ENCODE data around the gene DCTD. TPM values are rescaled to one million over a fixed set of nuclear protein-coding genes. Genes with fewer than 3 reads are reported as not detected.

Gene DCTD
- total and polyA plus RNA-seq, 2 experiments from 2014 or later: 92.4 to 92.6 TPM

DNA sequence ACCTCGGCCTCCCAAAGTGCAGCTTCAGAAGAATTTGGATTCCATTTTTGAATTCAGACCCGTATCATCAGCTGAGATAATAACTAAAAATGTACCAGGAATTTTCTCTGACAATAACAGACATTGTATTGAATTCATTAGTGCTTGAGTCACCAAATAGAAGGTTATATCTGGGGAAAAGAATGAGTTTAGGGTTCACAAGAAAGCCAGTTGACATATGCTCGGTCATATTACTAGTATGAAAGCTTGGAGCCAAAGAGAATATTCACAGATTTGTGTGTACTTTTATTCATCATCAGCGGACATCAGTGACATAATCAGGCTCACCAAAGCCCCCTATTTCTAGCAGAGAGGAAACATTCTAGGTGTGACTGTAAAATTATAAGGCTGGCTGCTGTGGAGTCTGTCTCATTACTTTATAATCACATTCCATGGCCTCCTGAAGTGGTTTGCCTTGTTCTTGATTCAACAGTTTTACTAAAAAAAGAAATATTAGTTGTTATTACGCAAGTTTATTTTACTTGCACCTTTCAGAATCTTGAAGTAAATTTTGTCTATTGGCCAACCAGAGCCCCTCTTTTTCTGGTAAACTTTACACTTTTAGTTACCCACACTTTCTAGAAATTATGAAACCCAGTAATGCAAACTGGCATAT lies 14.6 kb upstream of the DCTD start:
- DNase-seq (ENCODE audit: low spot score): no peak
- WGBS (ENCODE audit: low lambda C conversion rate, missing lambda C conversion rate): 93% methylated on average over 5 of the region's 5 CpGs
- no peaks in the 10 kb centered on the region for H3K4me1 ChIP-seq (ENCODE audit: insufficient read depth)
- H4K20me1 ChIP-seq (ENCODE audit: insufficient read depth, poor library complexity, severe bottlenecking): no peaks in the 10 kb centered on the region
- H2AFZ ChIP-seq: no peak overlapping the region
- no peaks in the 10 kb centered on the region for H3K27me3 ChIP-seq
- no peak overlapping the region for H3K27ac ChIP-seq
- H3K79me2 ChIP-seq: no peaks in the 10 kb centered on the region
- H3K9me3 ChIP-seq (ENCODE audit: low read depth): no peaks in the 10 kb centered on the region
- no peaks in the 10 kb centered on the region for H3K9me2 ChIP-seq (replicated peaks; ENCODE audit: insufficient read depth)
- H3K4me2 ChIP-seq: no peak overlapping the region
- no peaks in the 10 kb centered on the region for H3K36me3 ChIP-seq (replicated peaks; ENCODE audit: insufficient read depth, low read depth)
- no peak overlapping the region for H3K4me3 ChIP-seq
- TF ChIP-seq EZH2 (IDR thresholded peaks at IDR 0.05; ENCODE audit: borderline replicate concordance) (no peak), EZH2phosphoT487 (IDR thresholded peaks at IDR 0.05; ENCODE audit: low read depth, severe bottlenecking, unreplicated experiment) (no peak), CTCF (IDR thresholded peaks at IDR 0.05; ENCODE audit: poor library complexity) (no peak)

GRCh38 chr4:182930889-182931288 lies 13.7 kb upstream of the DCTD start:
- Histone ChIP-seq H3K27me3 (no peaks in the 10 kb centered on the region), H3K4me2 (no peak overlapping the region), H3K27ac (no peak overlapping the region), H3K79me2 (no peaks in the 10 kb centered on the region), H3K9me3 (ENCODE audit: low read depth) (no peaks in the 10 kb centered on the region), H3K4me1 (ENCODE audit: insufficient read depth) (no peaks in the 10 kb centered on the region), H2AFZ (no peak overlapping the region), H3K9me2 (replicated peaks; ENCODE audit: insufficient read depth) (no peaks in the 10 kb centered on the region), H3K36me3 (replicated peaks; ENCODE audit: insufficient read depth, low read depth) (no peaks in the 10 kb centered on the region), H4K20me1 (ENCODE audit: insufficient read depth, poor library complexity, severe bottlenecking) (no peaks in the 10 kb centered on the region), H3K4me3 (no peak overlapping the region)
- TF ChIP-seq EZH2 (IDR thresholded peaks at IDR 0.05; ENCODE audit: borderline replicate concordance): no peak
- TF ChIP-seq EZH2phosphoT487 (IDR thresholded peaks at IDR 0.05; ENCODE audit: low read depth, severe bottlenecking, unreplicated experiment): no peak
- no peak for TF ChIP-seq CTCF (IDR thresholded peaks at IDR 0.05; ENCODE audit: poor library complexity)
- DNase-seq (ENCODE audit: low spot score): no peak
- 92% methylated on average over 6 of the region's 6 CpGs for WGBS (ENCODE audit: low lambda C conversion rate, missing lambda C conversion rate)

- no peaks in the 10 kb centered on the region for H4K20me1 ChIP-seq (ENCODE audit: insufficient read depth, poor library complexity, severe bottlenecking)
- no peaks in the 10 kb centered on the region for H3K27me3 ChIP-seq
- H3K36me3 ChIP-seq (replicated peaks; ENCODE audit: insufficient read depth, low read depth): no peaks in the 10 kb centered on the region
- no peaks in the 10 kb centered on the region for H3K9me2 ChIP-seq (replicated peaks; ENCODE audit: insufficient read depth)
- no peaks in the 10 kb centered on the region for H3K9me3 ChIP-seq (ENCODE audit: low read depth)
- H3K79me2 ChIP-seq: no peaks in the 10 kb centered on the region
- WGBS (ENCODE audit: low lambda C conversion rate, missing lambda C conversion rate): 60% methylated on average over 3 of the region's 3 CpGs
- no peak overlapping the region for H3K27ac ChIP-seq
- no peak for TF ChIP-seq EZH2phosphoT487 (IDR thresholded peaks at IDR 0.05; ENCODE audit: low read depth, severe bottlenecking, unreplicated experiment)
- TF ChIP-seq EZH2 (IDR thresholded peaks at IDR 0.05; ENCODE audit: borderline replicate concordance): no peak
- no peak for TF ChIP-seq CTCF (IDR thresholded peaks at IDR 0.05; ENCODE audit: poor library complexity)
- no peak overlapping the region for H3K4me2 ChIP-seq
- peak; percentile 50 for DNase-seq (ENCODE audit: low spot score)
- H3K4me1 ChIP-seq (ENCODE audit: insufficient read depth): no peaks in the 10 kb centered on the region
- H3K4me3 ChIP-seq: no peak overlapping the region
- no peak overlapping the region for H2AFZ ChIP-seq
Measured at GRCh38 chr4:182929296-182929695, 12.1 kb upstream of the DCTD start.
